Ureter (tissue), 1 donor: Measurements from ENCODE around the gene WASL. TPM values are rescaled to one million over a fixed set of nuclear protein-coding genes. Genes with fewer than 3 reads are reported as not detected.

Source experiments
- DNase-seq: peaks from one replicate; pipeline ENCODE4 v3.0.0-alpha.2; 2020; ENCODE audit warnings: low spot score
- total RNA-seq: library from RNA; stranded (reverse); gene quantifications from one replicate; pipeline ENCODE4 v1.2.4, GENCODE V29; 2023
- donor health status: DM: yes; HTN: yes; CAD: no.

The WASL gene
- total RNA-seq, 1 donor from 2014 or later = 59.4 TPM

GRCh38 chr7:123690550-123690949 is 58.3 kb downstream of the WASL start:
- no peak for DNase-seq

DNA sequence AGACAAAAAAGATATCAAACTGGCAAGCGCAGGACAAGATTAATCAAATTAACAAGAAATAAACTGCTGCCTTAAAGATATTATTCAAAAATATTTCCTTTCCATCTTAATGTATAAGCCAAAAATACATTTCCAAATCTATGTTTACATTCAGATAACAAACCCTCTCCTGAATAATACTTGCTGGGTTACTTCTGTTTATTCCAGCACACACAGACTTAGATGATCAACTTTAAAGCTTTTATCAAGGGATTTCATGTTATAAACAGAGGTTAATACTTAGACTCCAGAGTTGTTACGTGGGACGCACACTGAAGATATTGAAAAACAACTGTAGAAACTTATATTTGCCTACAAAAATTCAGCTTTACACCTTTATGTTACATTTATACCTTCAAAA is 59.6 kb downstream of the WASL start:
- DNase-seq = no peak

GRCh38 chr7:123687727-123688126 is 61.1 kb downstream of the WASL start:
- DNase-seq = no peak

GRCh38 chr7:123687161-123687560 is 61.6 kb downstream of the WASL start:
- DNase-seq = no peak

- DNase-seq = no peak
These were observed 66.1 kb downstream of the WASL start for GRCh38 chr7:123682690-123683089.

GRCh38 chr7:123681561-123681960 is 67.2 kb downstream of the WASL start:
- no peak for DNase-seq

- no peak for DNase-seq
These were observed 68.2 kb downstream of the WASL start for GRCh38 chr7:123680580-123680979.

GRCh38 chr7:123679614-123680013 is 69.2 kb downstream of the WASL start:
- no peak for DNase-seq

GRCh38 chr7:123677061-123677715 is 71.6 kb downstream of the WASL start:
- DNase-seq = no peak

GRCh38 chr7:123675181-123675473 is 73.7 kb downstream of the WASL start:
- no peak for DNase-seq

- DNase-seq = no peak
These were observed 74.2 kb downstream of the WASL start for GRCh38 chr7:123674399-123675180.

DNA sequence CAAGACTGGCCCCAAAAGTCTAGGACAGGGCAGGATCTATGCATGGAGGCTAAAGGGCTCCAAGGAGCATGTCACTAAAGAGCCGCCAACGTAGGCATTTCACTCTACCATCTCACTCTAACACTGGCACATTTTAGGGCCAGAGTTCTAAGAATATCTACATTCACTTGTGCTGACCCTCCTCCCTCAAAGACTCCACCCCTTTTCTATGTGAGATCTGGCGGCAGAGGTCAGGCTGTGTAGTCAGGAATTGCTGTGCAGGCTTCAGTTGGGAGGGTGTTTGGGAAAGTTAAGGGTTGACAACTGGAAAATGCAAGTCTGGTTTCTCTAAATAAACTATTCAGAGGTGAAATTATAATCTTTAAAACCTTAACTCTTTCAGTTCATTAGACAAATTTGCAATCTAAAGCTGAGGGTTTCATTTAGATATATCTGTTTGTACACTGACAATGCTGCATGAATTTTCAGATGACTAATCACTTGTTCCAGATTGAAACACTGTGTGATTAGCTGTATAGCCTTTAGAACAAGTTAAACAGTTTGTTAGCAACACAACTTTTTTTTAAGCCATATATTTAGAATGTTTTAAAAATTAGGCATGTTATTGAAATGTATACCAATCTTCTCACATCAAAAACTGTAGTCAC is 74.9 kb downstream of the WASL start:
- no peak for DNase-seq

- no peak for DNase-seq
These were observed 75.6 kb downstream of the WASL start for GRCh38 chr7:123673137-123673732.

DNA sequence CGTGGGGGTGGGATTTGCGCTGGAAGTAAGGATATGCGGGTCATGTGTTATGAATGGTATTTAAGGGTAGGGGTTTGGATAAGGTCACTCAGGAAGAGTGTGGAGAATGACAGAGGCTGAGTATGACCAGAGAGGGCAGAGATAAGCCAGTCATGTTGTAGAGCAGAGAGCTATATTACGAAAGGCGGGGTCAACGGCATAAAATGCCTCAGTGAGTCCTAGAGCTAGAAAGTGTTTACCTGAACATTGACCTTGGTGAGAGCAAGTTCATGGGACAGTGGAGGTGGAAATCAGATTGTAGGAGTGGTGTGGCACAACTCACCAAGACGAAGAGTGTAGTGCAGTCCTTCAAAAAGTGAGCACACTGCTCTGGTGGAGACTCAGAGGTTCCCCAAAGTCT is 79.3 kb downstream of the WASL start:
- no peak for DNase-seq

- DNase-seq = no peak
These were observed 82.3 kb downstream of the WASL start for GRCh38 chr7:123666492-123666891.

- no peak for DNase-seq
These were observed 82.9 kb downstream of the WASL start for GRCh38 chr7:123665896-123666295.

GRCh38 chr7:123665157-123665556 is 83.6 kb downstream of the WASL start:
- DNase-seq = no peak

GRCh38 chr7:123663200-123663599 is 85.6 kb downstream of the WASL start:
- DNase-seq = no peak

- no peak for DNase-seq
These were observed 86.0 kb downstream of the WASL start for GRCh38 chr7:123662755-123663154.

DNA sequence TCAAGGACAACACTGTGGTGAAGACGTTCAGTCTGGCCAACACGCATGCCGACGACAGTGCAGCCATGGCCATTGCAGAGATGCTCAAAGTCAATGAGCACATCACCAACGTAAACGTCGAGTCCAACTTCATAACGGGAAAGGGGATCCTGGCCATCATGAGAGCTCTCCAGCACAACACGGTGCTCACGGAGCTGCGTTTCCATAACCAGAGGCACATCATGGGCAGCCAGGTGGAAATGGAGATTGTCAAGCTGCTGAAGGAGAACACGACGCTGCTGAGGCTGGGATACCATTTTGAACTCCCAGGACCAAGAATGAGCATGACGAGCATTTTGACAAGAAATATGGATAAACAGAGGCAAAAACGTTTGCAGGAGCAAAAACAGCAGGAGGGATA is 86.5 kb downstream of the WASL start:
- no peak for DNase-seq

- no peak for DNase-seq
These were observed 87.0 kb downstream of the WASL start for GRCh38 chr7:123661765-123662164.

GRCh38 chr7:123660514-123661354 is 88.1 kb downstream of the WASL start:
- DNase-seq = no peak
